ENCODE results near the gene C1orf232. TPM values are rescaled to one million over a fixed set of nuclear protein-coding genes. Genes with fewer than 3 reads are reported as not detected.
A peak's percentile ranks its signal among the peaks of the same experiment; 100 is the strongest.

The C1orf232 gene
- total and polyA plus RNA-seq, 9 of the 15 experiments (the other 6 are each of a cell fraction or from before 2014, with no cell fraction given), result not detected

DNA sequence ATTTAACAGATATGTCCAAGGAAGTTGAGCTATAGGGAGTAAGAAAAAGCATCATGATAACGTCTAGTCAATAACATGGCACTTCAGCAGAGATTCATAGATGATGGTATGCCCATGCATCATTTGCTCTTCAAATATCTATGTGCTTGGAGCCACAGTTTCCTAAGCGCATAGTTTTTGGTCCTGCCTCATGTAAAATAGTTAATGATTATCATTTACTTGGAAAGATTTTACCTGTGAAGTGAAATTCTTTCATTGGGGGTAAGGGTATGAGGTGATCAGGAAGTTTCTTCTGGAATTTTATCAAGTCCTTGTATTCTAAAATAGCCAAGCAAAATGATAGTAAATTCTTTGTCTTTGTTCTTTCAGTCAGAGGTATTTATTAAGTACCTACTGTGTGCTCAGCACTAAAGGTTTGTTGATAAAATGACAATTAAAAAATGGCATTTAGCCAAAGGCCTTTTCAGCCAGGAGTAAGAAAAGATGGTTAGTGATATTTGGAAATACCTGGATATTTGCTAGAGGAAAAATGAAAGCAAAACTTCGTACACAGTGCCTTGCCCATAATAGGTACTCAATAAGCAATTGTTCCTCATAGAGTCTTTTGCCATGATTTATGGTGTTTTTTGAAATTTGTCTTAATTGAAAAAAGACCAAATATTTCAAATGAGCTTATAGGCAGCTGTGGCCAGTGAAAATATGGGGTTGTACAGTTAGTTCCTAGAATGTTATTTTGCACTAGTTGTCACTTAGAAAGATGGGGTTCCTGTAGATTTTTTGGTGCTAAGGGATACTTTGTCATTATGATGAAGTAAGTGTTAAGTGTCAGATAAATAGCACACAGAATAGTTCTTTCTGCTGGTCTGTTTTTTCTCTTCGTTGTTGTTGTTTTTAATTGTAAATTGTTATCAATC, 44.1 kb downstream of the C1orf232 start (continued):
- TF ChIP-seq, protein P1, sequence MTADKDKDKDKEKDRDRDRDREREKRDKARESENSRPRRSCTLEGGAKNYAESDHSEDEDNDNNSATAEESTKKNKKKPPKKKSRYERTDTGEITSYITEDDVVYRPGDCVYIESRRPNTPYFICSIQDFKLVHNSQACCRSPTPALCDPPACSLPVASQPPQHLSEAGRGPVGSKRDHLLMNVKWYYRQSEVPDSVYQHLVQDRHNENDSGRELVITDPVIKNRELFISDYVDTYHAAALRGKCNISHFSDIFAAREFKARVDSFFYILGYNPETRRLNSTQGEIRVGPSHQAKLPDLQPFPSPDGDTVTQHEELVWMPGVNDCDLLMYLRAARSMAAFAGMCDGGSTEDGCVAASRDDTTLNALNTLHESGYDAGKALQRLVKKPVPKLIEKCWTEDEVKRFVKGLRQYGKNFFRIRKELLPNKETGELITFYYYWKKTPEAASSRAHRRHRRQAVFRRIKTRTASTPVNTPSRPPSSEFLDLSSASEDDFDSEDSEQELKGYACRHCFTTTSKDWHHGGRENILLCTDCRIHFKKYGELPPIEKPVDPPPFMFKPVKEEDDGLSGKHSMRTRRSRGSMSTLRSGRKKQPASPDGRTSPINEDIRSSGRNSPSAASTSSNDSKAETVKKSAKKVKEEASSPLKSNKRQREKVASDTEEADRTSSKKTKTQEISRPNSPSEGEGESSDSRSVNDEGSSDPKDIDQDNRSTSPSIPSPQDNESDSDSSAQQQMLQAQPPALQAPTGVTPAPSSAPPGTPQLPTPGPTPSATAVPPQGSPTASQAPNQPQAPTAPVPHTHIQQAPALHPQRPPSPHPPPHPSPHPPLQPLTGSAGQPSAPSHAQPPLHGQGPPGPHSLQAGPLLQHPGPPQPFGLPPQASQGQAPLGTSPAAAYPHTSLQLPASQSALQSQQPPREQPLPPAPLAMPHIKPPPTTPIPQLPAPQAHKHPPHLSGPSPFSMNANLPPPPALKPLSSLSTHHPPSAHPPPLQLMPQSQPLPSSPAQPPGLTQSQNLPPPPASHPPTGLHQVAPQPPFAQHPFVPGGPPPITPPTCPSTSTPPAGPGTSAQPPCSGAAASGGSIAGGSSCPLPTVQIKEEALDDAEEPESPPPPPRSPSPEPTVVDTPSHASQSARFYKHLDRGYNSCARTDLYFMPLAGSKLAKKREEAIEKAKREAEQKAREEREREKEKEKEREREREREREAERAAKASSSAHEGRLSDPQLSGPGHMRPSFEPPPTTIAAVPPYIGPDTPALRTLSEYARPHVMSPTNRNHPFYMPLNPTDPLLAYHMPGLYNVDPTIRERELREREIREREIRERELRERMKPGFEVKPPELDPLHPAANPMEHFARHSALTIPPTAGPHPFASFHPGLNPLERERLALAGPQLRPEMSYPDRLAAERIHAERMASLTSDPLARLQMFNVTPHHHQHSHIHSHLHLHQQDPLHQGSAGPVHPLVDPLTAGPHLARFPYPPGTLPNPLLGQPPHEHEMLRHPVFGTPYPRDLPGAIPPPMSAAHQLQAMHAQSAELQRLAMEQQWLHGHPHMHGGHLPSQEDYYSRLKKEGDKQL (CRISPR knock-in tag; IDR thresholded peaks at IDR 0.05; ENCODE audit: borderline replicate concordance), result no peak
- TF ChIP-seq, protein P2, sequence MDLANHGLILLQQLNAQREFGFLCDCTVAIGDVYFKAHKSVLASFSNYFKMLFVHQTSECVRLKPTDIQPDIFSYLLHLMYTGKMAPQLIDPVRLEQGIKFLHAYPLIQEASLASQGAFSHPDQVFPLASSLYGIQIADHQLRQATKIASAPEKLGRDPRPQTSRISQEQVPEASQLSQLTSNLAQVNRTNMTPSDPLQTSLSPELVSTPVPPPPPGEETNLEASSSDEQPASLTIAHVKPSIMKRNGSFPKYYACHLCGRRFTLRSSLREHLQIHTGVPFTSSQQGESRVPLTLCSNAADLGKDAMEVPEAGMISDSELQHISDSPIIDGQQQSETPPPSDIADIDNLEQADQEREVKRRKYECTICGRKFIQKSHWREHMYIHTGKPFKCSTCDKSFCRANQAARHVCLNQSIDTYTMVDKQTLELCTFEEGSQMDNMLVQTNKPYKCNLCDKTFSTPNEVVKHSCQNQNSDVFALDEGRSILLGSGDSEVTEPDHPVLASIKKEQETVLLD (IDR thresholded peaks at IDR 0.05), result no peak
- TF ChIP-seq BRD4 (IDR thresholded peaks at IDR 0.05), result peak; percentile 11; the same call in 1 of the 2 replicates
- no peak for TF ChIP-seq NRF1 (conservative IDR thresholded peaks at IDR 0.05 in 1 of 2, IDR thresholded peaks at IDR 0.05 in 1 of 2)
- TF ChIP-seq SRSF7 (optimal IDR thresholded peaks at IDR 0.05; ENCODE audit: low read depth, low read length), result no peak
- TF ChIP-seq RBM39 (optimal IDR thresholded peaks at IDR 0.05; ENCODE audit: low read depth, low read length), result no peak
- TF ChIP-seq LEF1 (IDR thresholded peaks at IDR 0.05), result no peak
- TF ChIP-seq XRCC4 (IDR thresholded peaks at IDR 0.05; ENCODE audit: extremely low read depth, insufficient read depth, insufficient read length), result no peak
